AG09309 (cell line): ENCODE measurements around the gene AKT2.

Experiments
- DNase-seq: peaks from one replicate; pipeline ENCODE4 v3.0.0-alpha.2; 2010; ENCODE audit warnings: low read depth
- H3K4me3 ChIP-seq: 2 replicates; pipeline ENCODE4 v1.5.1; 2011; ENCODE audit warnings: mild to moderate bottlenecking, low read depth, low read length, moderate library complexity; ENCODE audit not compliant: control insufficient read depth
- CTCF ChIP-seq: IDR thresholded peaks from 2 replicates; pipeline ENCODE4 v1.5.1; 2011; ENCODE audit warnings: mild to moderate bottlenecking, low read depth, low read length, inconsistent platforms; ENCODE audit not compliant: insufficient read depth, control insufficient read depth; ENCODE audit errors: missing control alignments

Gene AKT2

GRCh38 chr19:40234429-40235237 is 50.5 kb downstream of the AKT2 start:
- DNase-seq = no peak
- no peak overlapping the region for H3K4me3 ChIP-seq
- no peak for TF ChIP-seq CTCF

- no peak for TF ChIP-seq CTCF
- H3K4me3 ChIP-seq = no peak overlapping the region
- no peak for DNase-seq
Observed at GRCh38 chr19:40233811-40234389, 51.2 kb downstream of the AKT2 start.

GRCh38 chr19:40232949-40233810 is 52.0 kb downstream of the AKT2 start:
- no peak for TF ChIP-seq CTCF
- no peak overlapping the region for H3K4me3 ChIP-seq
- DNase-seq = no peak

GRCh38 chr19:40232479-40232878 is 52.7 kb downstream of the AKT2 start:
- H3K4me3 ChIP-seq = no peak overlapping the region
- TF ChIP-seq CTCF = no peak
- no peak for DNase-seq

- TF ChIP-seq CTCF = no peak
Observed at GRCh38 chr19:40231544-40232424, 53.4 kb downstream of the AKT2 start.

GRCh38 chr19:40231057-40231456 is 54.1 kb downstream of the AKT2 start:
- no peak for TF ChIP-seq CTCF
- no peak for DNase-seq

More at GRCh38 chr19:40231544-40232424, 53.4 kb downstream of the AKT2 start:
- no peak overlapping the region for H3K4me3 ChIP-seq
- no peak for DNase-seq

More at GRCh38 chr19:40231057-40231456, 54.1 kb downstream of the AKT2 start:
- no peak overlapping the region for H3K4me3 ChIP-seq
